ENCODE results near the gene TLCD3B. TPM values are rescaled to one million over a fixed set of nuclear protein-coding genes. Genes with fewer than 3 reads are reported as not detected.

The TLCD3B gene
- total and polyA plus RNA-seq, 9 donors, result 0.15 TPM; not detected in 8

DNA sequence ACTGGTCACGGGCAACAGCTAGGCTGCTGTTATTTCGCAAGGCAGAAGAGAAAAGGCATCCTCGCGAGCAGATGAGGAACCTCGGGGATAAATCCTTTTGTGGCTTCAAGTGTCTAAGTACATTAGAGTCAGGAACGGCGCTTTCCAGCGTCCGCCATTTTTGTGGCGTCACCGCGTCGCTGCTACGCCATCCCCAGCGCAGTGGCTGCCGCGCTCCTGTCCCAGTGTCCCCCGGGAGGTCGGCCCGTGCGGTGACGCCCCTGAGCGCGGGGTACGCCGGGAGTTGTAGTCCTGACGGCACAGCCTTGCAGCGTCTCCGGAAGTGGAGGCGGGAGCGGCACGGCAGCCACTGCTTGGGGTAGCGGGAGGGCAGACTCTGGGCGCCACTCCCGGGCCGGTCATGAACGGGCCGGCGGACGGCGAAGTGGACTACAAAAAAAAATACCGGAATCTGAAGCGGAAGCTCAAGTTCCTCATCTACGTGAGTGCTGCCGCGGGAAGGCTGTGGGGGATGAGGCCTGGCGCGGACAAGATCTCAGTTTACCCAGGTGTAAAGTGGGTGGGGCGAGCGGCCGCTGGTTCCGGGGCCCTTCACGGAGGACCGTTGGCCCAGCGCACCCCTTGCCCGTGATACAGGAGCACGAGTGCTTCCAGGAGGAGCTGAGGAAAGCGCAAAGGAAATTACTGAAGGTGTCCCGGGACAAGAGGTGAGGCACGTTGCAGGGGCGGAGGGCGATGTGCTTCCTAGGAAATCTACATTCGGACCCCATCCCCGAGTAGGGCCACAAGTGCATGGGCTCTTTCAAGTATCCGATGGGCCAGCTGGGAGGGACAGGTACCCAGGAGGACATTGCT, 34.9 kb downstream of the TLCD3B start, which contains the start of gene INO80E:
Gene INO80E (plus strand): TSS at position 331 of the 855 bp plus-strand sequence. CDS start 70 bp downstream, at position 401.
- DNase-seq, result peak; percentile 97 to 99 (median 98)
- H3K27ac ChIP-seq, result peak within 1 kb of the TSS; percentile 72 to 99
- TF ChIP-seq POLR2A (IDR thresholded peaks at IDR 0.05), result peak; percentile 43
- TF ChIP-seq, protein P1, sequence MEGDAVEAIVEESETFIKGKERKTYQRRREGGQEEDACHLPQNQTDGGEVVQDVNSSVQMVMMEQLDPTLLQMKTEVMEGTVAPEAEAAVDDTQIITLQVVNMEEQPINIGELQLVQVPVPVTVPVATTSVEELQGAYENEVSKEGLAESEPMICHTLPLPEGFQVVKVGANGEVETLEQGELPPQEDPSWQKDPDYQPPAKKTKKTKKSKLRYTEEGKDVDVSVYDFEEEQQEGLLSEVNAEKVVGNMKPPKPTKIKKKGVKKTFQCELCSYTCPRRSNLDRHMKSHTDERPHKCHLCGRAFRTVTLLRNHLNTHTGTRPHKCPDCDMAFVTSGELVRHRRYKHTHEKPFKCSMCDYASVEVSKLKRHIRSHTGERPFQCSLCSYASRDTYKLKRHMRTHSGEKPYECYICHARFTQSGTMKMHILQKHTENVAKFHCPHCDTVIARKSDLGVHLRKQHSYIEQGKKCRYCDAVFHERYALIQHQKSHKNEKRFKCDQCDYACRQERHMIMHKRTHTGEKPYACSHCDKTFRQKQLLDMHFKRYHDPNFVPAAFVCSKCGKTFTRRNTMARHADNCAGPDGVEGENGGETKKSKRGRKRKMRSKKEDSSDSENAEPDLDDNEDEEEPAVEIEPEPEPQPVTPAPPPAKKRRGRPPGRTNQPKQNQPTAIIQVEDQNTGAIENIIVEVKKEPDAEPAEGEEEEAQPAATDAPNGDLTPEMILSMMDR (IDR thresholded peaks at IDR 0.05), result no peak
- TF ChIP-seq EP300 (IDR thresholded peaks at IDR 0.05), result no peak
- no peaks in the 10 kb centered on the region for H3K9me3 ChIP-seq
- intact Hi-C loops (cut with DNase I), result no loop called here
- no peaks in the 10 kb centered on the region for H3K36me3 ChIP-seq
- H3K4me1 ChIP-seq (ENCODE audit: insufficient read depth), result peaks cover 3% of the 10 kb centered on the region
- no peaks in the 10 kb centered on the region for H3K27me3 ChIP-seq
- peak within 1 kb of the TSS; percentile 51 for H3K4me3 ChIP-seq
- 0% methylated on average over 65 of the region's 65 CpGs for WGBS, 3 donors

DNA sequence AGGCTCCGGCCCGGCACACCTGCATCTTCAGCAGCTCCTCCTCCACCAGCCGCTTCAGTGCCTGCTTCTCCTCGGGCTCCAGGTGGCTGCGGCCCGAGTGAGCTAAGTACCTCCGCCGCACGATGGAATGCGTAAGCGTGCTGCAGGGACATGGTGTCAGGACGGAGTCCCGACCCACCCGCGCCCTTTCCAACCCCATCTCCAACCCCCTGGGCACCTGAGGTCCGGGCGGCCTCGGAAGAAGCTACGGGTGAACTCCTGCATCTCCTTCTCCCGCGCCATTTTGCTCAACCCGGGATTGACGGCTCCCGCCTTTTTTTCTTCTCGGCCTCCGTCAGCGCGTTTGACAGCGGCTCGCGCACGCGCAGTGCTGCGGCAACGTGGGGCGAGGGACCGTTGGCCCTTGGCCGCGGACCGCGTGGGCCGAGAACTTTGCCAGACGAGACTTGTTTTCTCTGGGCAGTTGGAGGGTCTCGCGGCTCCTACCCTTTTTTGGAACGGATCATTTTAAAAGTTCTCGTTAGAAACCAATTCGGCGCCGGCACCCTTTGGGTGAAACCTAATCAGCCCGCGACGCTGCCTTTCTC, 35.7 kb downstream of the TLCD3B start, which contains the start of gene HIRIP3:
Gene HIRIP3 (minus strand): TSS at position 294 of the 587 bp plus-strand sequence. CDS start 12 bp downstream, at position 282.
- Histone ChIP-seq H3K27ac (peak within 1 kb of the TSS; percentile 72 to 99), H3K4me3 (peak within 1 kb of the TSS; percentile 51), H3K4me1 (ENCODE audit: insufficient read depth) (peaks cover 3% of the 10 kb centered on the region), H3K36me3 (no peaks in the 10 kb centered on the region), H3K9me3 (no peaks in the 10 kb centered on the region), H3K27me3 (no peaks in the 10 kb centered on the region)
- DNase-seq, result peak; percentile 85 to 93 (median 91)
- 0 to 1% (median 0%) methylated on average over 49 to 53 of the region's 53 CpGs for WGBS, 3 donors
- intact Hi-C loops (cut with DNase I), result no loop called here
- TF ChIP-seq POLR2A (IDR thresholded peaks at IDR 0.05) (peak; percentile 43), EP300 (IDR thresholded peaks at IDR 0.05) (peak; percentile 18)
- TF ChIP-seq, protein P1 (IDR thresholded peaks at IDR 0.05), result no peak

DNA sequence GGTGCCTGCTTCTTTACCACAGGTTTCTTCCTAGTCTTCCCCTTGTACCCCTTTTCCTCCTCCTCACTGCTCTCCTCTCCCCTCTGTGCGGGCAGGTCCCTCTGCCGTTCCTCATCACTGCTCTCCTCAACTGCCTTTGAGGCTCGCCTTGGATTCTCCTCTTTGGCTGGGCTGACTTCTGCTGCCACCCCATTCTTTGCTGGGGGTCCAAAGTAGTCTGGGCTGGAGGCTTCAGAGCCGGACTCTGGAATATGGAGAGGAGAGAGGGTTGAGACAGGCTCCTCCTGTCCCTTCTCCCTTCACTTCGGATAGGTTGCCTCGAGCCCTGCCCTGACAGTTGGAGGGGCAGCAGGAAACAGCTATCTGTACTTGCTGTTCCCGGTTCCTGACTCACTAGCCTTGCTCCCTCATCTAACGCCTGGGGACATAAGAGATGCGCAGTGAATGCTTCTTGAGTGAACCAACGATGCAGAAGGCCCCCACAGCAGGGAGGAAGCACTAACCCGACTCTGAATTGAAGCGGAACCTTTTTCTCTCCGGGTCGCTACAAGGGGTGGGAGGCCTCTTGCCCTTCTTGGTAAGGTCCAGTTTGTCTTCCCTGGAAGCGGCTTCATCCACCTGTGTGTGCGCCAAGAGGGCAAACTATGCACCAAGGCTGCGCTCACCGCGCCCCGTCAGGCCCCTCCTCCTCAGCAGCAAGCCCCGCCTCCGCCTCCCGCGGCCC, 36.3 kb downstream of the TLCD3B start:
- no peaks in the 10 kb centered on the region for H3K27me3 ChIP-seq
- peak overlapping the region; percentile 51 for H3K4me3 ChIP-seq
- no peaks in the 10 kb centered on the region for H3K36me3 ChIP-seq
- H3K4me1 ChIP-seq (ENCODE audit: insufficient read depth), result peaks cover 3% of the 10 kb centered on the region
- no peaks in the 10 kb centered on the region for H3K9me3 ChIP-seq
- H3K27ac ChIP-seq, result peak overlapping the region; percentile 2 to 99
- WGBS, 3 donors, result 7 to 12% (median 8%) methylated on average over 19 to 24 of the region's 24 CpGs
- TF ChIP-seq, protein P1 (IDR thresholded peaks at IDR 0.05), result no peak
- intact Hi-C loops (cut with DNase I), result no loop called here
- DNase-seq, result peak in 4 of 5 donors; percentile 47 to 74 (median 60)

- Histone ChIP-seq H3K27me3 (no peaks in the 10 kb centered on the region), H3K9me3 (no peaks in the 10 kb centered on the region), H3K4me3 (no peak overlapping the region), H3K27ac (no peak overlapping the region), H3K36me3 (no peaks in the 10 kb centered on the region), H3K4me1 (ENCODE audit: insufficient read depth) (peaks cover 3% of the 10 kb centered on the region)
- intact Hi-C loops (cut with DNase I), result no loop called here
- no peak for DNase-seq
- 85 to 90% (median 86%) methylated on average over 9 of the region's 9 CpGs for WGBS, 3 donors
- TF ChIP-seq, protein P1 (IDR thresholded peaks at IDR 0.05), result no peak
- no peak for TF ChIP-seq POLR2A (IDR thresholded peaks at IDR 0.05)
- TF ChIP-seq EP300 (IDR thresholded peaks at IDR 0.05), result no peak
Measured at GRCh38 chr16:29993903-29994599, 37.0 kb downstream of the TLCD3B start.
